Upper lobe of right lung (tissue), 1 donor: ENCODE results near the gene IL18BP. TPM values are rescaled to one million over a fixed set of nuclear protein-coding genes. Genes with fewer than 3 reads are reported as not detected.

Source experiments
- ATAC-seq: fragments of 200-7000 bp; cut with Tn5 transposase; one replicate; pipeline ENCODE4 v1.9.1; 2020; ENCODE audit warnings: mild to moderate bottlenecking, moderate library complexity
- DNase-seq: peaks from one replicate; pipeline ENCODE4 v3.0.0-alpha.2; 2020
- H3K27ac ChIP-seq: fragments of 200-600 bp; one replicate; pipeline ENCODE4 v1.8.0; 2022
- H3K27me3 ChIP-seq: fragments of 200-600 bp; one replicate; pipeline ENCODE4 v1.8.0; 2022; ENCODE audit warnings: mild to moderate bottlenecking
- H3K36me3 ChIP-seq: fragments of 200-600 bp; one replicate; pipeline ENCODE4 v1.8.0; 2022
- H3K4me1 ChIP-seq: fragments of 200-600 bp; one replicate; pipeline ENCODE4 v1.8.0; 2022
- H3K4me3 ChIP-seq: fragments of 200-600 bp; one replicate; pipeline ENCODE4 v1.8.0; 2022; ENCODE audit warnings: mild to moderate bottlenecking
- H3K9me3 ChIP-seq: fragments of 200-600 bp; one replicate; pipeline ENCODE4 v1.8.0; 2022
- CTCF ChIP-seq: fragments of 200-600 bp; IDR thresholded peaks from one replicate; pipeline ENCODE4 v1.8.0; 2022; ENCODE audit warnings: antibody characterized with exemption
- intact Hi-C: fragments of 100-400 bp; cut with DNase I; formaldehyde crosslinking; loops from one replicate; pipeline ENCODE4 v1.11.0; 2022
- total RNA-seq: library from RNA; stranded (reverse); fragmentation: NEBNext Ultra II Directional; extraction: Animal tissue kit (Norgen Biotek cat#: 25700); gene quantifications from one replicate; pipeline ENCODE4 v1.2.1, GENCODE V29; 2021
- donor health status: DM: no; HTN: yes; CAD: no; lungs with severe emphysema.

IL18BP gene
- total RNA-seq, 1 donor from 2014 or later: 21.5 TPM

- Histone ChIP-seq H3K4me3 (no peak overlapping the region), H3K27ac (no peak overlapping the region), H3K27me3 (no peaks in the 10 kb centered on the region), H3K36me3 (peaks cover 11% of the 10 kb centered on the region), H3K9me3 (no peaks in the 10 kb centered on the region), H3K4me1 (peaks cover 22% of the 10 kb centered on the region)
- TF ChIP-seq CTCF: no peak
- intact Hi-C loops: no loop called here
- ATAC-seq (peak; percentile 76), DNase-seq (peak; percentile 87)
Measured at GRCh38 chr11:71996946-71997345, 1.8 kb upstream of the IL18BP start.

GRCh38 chr11:71997594-71997993, 1.1 kb upstream of the IL18BP start:
- ATAC-seq: no peak
- H3K4me3 ChIP-seq: no peak overlapping the region
- intact Hi-C loops: no loop called here
- H3K4me1 ChIP-seq: peaks cover 22% of the 10 kb centered on the region
- TF ChIP-seq CTCF: no peak
- H3K36me3 ChIP-seq: peaks cover 18% of the 10 kb centered on the region
- H3K27ac ChIP-seq: no peak overlapping the region
- no peaks in the 10 kb centered on the region for H3K9me3 ChIP-seq
- no peak for DNase-seq
- no peaks in the 10 kb centered on the region for H3K27me3 ChIP-seq

GRCh38 chr11:71998061-71998460, 648 bp upstream of the IL18BP start:
- peaks cover 22% of the 10 kb centered on the region for H3K4me1 ChIP-seq
- H3K27ac ChIP-seq: peak overlapping the region; percentile 55
- no peak overlapping the region for H3K4me3 ChIP-seq
- peaks cover 22% of the 10 kb centered on the region for H3K36me3 ChIP-seq
- no peaks in the 10 kb centered on the region for H3K9me3 ChIP-seq
- ATAC-seq (no peak), DNase-seq (no peak)
- no peak for TF ChIP-seq CTCF
- intact Hi-C loops: no loop called here
- no peaks in the 10 kb centered on the region for H3K27me3 ChIP-seq

GRCh38 chr11:71999362-71999761, 653 bp downstream of the IL18BP start:
- DNase-seq: no peak
- Histone ChIP-seq H3K27me3 (no peaks in the 10 kb centered on the region), H3K36me3 (peaks cover 35% of the 10 kb centered on the region), H3K27ac (peak overlapping the region; percentile 55), H3K9me3 (no peaks in the 10 kb centered on the region), H3K4me3 (peak overlapping the region; percentile 40), H3K4me1 (peaks cover 22% of the 10 kb centered on the region)
- intact Hi-C loops: no loop called here
- TF ChIP-seq CTCF: no peak
- ATAC-seq: peak; percentile 30

- H3K9me3 ChIP-seq: no peaks in the 10 kb centered on the region
- H3K27me3 ChIP-seq: no peaks in the 10 kb centered on the region
- H3K27ac ChIP-seq: peak overlapping the region; percentile 55
- no peak for ATAC-seq
- H3K4me1 ChIP-seq: peaks cover 22% of the 10 kb centered on the region
- peak overlapping the region; percentile 40 for H3K4me3 ChIP-seq
- H3K36me3 ChIP-seq: peaks cover 40% of the 10 kb centered on the region
- no peak for TF ChIP-seq CTCF
- no peak for DNase-seq
- intact Hi-C loops: no loop called here
Measured at GRCh38 chr11:71999798-72000197, 1.1 kb downstream of the IL18BP start.
